GM23338 (cell line): ENCODE data around the gene GFRA1. TPM values are rescaled to one million over a fixed set of nuclear protein-coding genes. Genes with fewer than 3 reads are reported as not detected.

Experiments
- ATAC-seq: fragments of 200-7000 bp; cut with Tn5 transposase; 3 replicates; pipeline ENCODE4 v1.9.1; 2020
- DNase-seq: peaks from one replicate; pipeline ENCODE4 v3.0.0-alpha.2; 2015; ENCODE audit warnings: low spot score
- H2AFZ ChIP-seq: fragments of 200-600 bp; sonication (generic); 2 replicates; pipeline ENCODE4 v1.8.0; 2016; ENCODE audit warnings: antibody characterized with exemption, mild to moderate bottlenecking, moderate library complexity
- H3F3A ChIP-seq: fragments of 200-600 bp; sonication (generic); replicated peaks from 2 replicates; pipeline ENCODE4 v1.8.0; 2017; ENCODE audit warnings: antibody characterized with exemption, mixed run types, low read depth
- H3K27ac ChIP-seq: fragments of 200-600 bp; sonication (generic); 2 replicates; pipeline ENCODE4 v1.6.1; 2016; ENCODE audit warnings: low read depth
- H3K27me3 ChIP-seq: fragments of 200-600 bp; sonication (generic); 2 replicates; pipeline ENCODE4 v1.8.0; 2016; ENCODE audit warnings: mild to moderate bottlenecking, mixed run types, moderate library complexity; ENCODE audit not compliant: insufficient read depth
- H3K36me3 ChIP-seq: fragments of 200-600 bp; sonication (generic); 2 replicates; pipeline ENCODE4 v1.8.0; 2016; ENCODE audit warnings: mild to moderate bottlenecking; ENCODE audit not compliant: insufficient read depth
- H3K4me1 ChIP-seq: fragments of 200-600 bp; sonication (generic); 2 replicates; pipeline ENCODE4 v1.8.0; 2016; ENCODE audit warnings: mild to moderate bottlenecking, moderate library complexity; ENCODE audit not compliant: insufficient read depth
- H3K4me2 ChIP-seq: fragments of 200-600 bp; sonication (generic); 2 replicates; pipeline ENCODE4 v1.7.1; 2017; ENCODE audit warnings: mixed run types
- H3K4me3 ChIP-seq: fragments of 200-600 bp; sonication (generic); 2 replicates; pipeline ENCODE4 v1.6.1; 2016; ENCODE audit warnings: mixed run types
- H3K79me2 ChIP-seq: fragments of 200-600 bp; sonication (generic); replicated peaks from 2 replicates; pipeline ENCODE4 v1.8.0; 2017; ENCODE audit warnings: mild to moderate bottlenecking; ENCODE audit not compliant: insufficient read depth
- H3K9me2 ChIP-seq: fragments of 200-600 bp; sonication (generic); 2 replicates; pipeline ENCODE4 v1.8.0; 2017; ENCODE audit not compliant: insufficient read depth
- H4K20me1 ChIP-seq: fragments of 200-600 bp; sonication (generic); replicated peaks from 2 replicates; pipeline ENCODE4 v1.8.0; 2017; ENCODE audit warnings: mild to moderate bottlenecking; ENCODE audit not compliant: insufficient read depth
- H3K27ac Mint-ChIP-seq: 2 replicates; pipeline ENCODE4 v1.8.0; 2020; ENCODE audit warnings: inconsistent platforms, mild to moderate bottlenecking, moderate library complexity, mixed read lengths
- H3K27me3 Mint-ChIP-seq: 3 replicates; pipeline ENCODE4 v1.8.0; 2022; ENCODE audit warnings: low read depth, mild to moderate bottlenecking, moderate library complexity, mixed read lengths, inconsistent platforms; ENCODE audit not compliant: insufficient read depth, poor library complexity
- H3K36me3 Mint-ChIP-seq: 3 replicates; pipeline ENCODE4 v1.8.0; 2021; ENCODE audit warnings: low read depth, mild to moderate bottlenecking, inconsistent platforms, moderate library complexity, mixed read lengths
- H3K4me1 Mint-ChIP-seq: 3 replicates; pipeline ENCODE4 v1.8.0; 2020; ENCODE audit warnings: mild to moderate bottlenecking, inconsistent platforms, mixed read lengths
- H3K4me3 Mint-ChIP-seq: 3 replicates; pipeline ENCODE4 v1.8.0; 2021; ENCODE audit warnings: moderate library complexity, mild to moderate bottlenecking, inconsistent platforms, mixed read lengths
- H3K9me3 Mint-ChIP-seq: 3 replicates; pipeline ENCODE4 v1.8.0; 2020; ENCODE audit warnings: moderate library complexity, mild to moderate bottlenecking, inconsistent platforms, mixed read lengths
- CREB1 ChIP-seq: fragments of 250-450 bp; sonication (Bioruptor Pico); IDR thresholded peaks from 2 replicates; pipeline ENCODE4 v1.5.0; 2020; ENCODE audit warnings: low read depth, mild to moderate bottlenecking, moderate library complexity
- EZH2 ChIP-seq: fragments of 200-600 bp; sonication (generic); IDR thresholded peaks from one replicate; pipeline ENCODE4 v1.8.0; 2017; ENCODE audit warnings: antibody characterized with exemption, mild to moderate bottlenecking, low read depth; ENCODE audit not compliant: unreplicated experiment
- EZH2phosphoT487 ChIP-seq: fragments of 200-600 bp; sonication (generic); IDR thresholded peaks from one replicate; pipeline ENCODE4 v1.8.1; 2018; ENCODE audit warnings: antibody characterized with exemption; ENCODE audit not compliant: unreplicated experiment
- JUNB ChIP-seq: IDR thresholded peaks from one replicate; pipeline ENCODE4 v1.6.1; 2016; ENCODE audit warnings: antibody characterized with exemption; ENCODE audit not compliant: unreplicated experiment
- NANOG ChIP-seq: IDR thresholded peaks from 2 replicates; pipeline ENCODE4 v1.6.1; 2016; ENCODE audit warnings: antibody characterized with exemption, borderline replicate concordance
- POLR2AphosphoS5 ChIP-seq: IDR thresholded peaks from 2 replicates; pipeline ENCODE4 v1.6.1; 2016; ENCODE audit warnings: antibody characterized with exemption, low read depth
- STAT1 ChIP-seq: IDR thresholded peaks from one replicate; pipeline ENCODE4 v1.6.1; 2016; ENCODE audit warnings: antibody characterized with exemption; ENCODE audit not compliant: unreplicated experiment
- ZNF114 ChIP-seq: fragments of 250-450 bp; sonication (Bioruptor Pico); IDR thresholded peaks from 2 replicates; pipeline ENCODE4 v1.5.0; 2020; ENCODE audit warnings: mild to moderate bottlenecking, moderate library complexity
- ZNF331 ChIP-seq: fragments of 250-450 bp; sonication (Bioruptor Pico); IDR thresholded peaks from 2 replicates; pipeline ENCODE4 v1.5.0; 2020; ENCODE audit warnings: low read depth, mild to moderate bottlenecking, moderate library complexity
- polyA plus RNA-seq: library from polyadenylated mRNA; unstranded; fragments of >200 nt; fragmentation: Nextera tagmentation; extraction: Ambion mirVana; gene quantifications from 2 replicates; pipeline ENCODE4 v1.2.1, GENCODE V29; 2016
- total RNA-seq: library from RNA; depleted of rRNA; stranded (reverse); fragments of >200 nt; shearing (Covaris generic); gene quantifications from 2 replicates; pipeline ENCODE4 v1.2.3, GENCODE V29; 2014
- TF ChIP-seq, protein P1 (sequence below): fragments of 250-450 bp; sonication (Bioruptor Pico); IDR thresholded peaks from 2 replicates; pipeline ENCODE4 v1.5.0; 2020; ENCODE audit warnings: mild to moderate bottlenecking, moderate library complexity
- TF ChIP-seq, protein P2 (sequence below), 2 experiments: fragments of 200-600 bp in 1 of 2; sonication (generic) in 1 of 2; conservative IDR thresholded peaks; 2 replicates each; pipeline versions ENCODE4 v1.5.1 to v1.6.1; 2016 to 2017; ENCODE audit warnings: antibody characterized with exemption in 2 of 2, low read depth in 2 of 2, mild to moderate bottlenecking in 2 of 2, moderate library complexity in 1 of 2
- TF ChIP-seq, protein P3 (sequence below): IDR thresholded peaks from 2 replicates; pipeline ENCODE4 v1.6.1; 2016; ENCODE audit warnings: antibody characterized with exemption
- TF ChIP-seq, protein P4 (sequence below): IDR thresholded peaks from one replicate; pipeline ENCODE4 v1.6.1; 2018; ENCODE audit warnings: antibody characterized with exemption; ENCODE audit not compliant: unreplicated experiment

Gene GFRA1
- total and polyA plus RNA-seq, 2 experiments from 2014 or later, result 1.4 to 2.8 TPM

DNA sequence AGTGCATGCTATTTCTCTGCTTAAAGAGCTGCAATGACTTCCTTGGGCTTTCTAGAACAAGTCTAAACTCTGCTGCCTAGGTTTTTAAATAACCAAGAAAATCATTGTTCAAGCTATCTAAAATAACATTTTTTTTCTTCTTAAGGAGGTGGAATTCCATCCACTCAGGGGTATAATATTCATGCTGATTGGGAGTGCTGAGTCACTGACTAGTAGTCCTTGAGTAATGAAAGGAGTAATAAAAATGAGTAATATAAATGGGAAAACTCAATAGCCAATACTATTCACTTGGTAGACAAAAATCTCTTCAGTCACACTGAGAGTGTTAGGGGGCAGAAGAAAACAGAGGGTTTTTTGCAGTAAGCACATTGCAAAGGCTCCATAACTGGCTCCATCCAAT is 72.0 kb downstream of the GFRA1 start:
- H3K36me3 Mint-ChIP-seq, result no peaks in the 10 kb centered on the region

More for the DNA sequence above, 72.0 kb downstream of the GFRA1 start:
- DNase-seq (no peak), ATAC-seq (no peak)
- Histone ChIP-seq H3K27ac (no peak overlapping the region), H3K4me3 (no peak overlapping the region), H3F3A (no peaks in the 10 kb centered on the region), H4K20me1 (no peaks in the 10 kb centered on the region), H3K27me3 (no peaks in the 10 kb centered on the region), H3K4me1 (no peaks in the 10 kb centered on the region), H3K36me3 (no peaks in the 10 kb centered on the region), H3K4me2 (no peak overlapping the region), H3K9me2 (0 out of 2 replicates have a peak, but pooled peaks cover 3% of the 10 kb centered on the region), H3K79me2 (no peaks in the 10 kb centered on the region), H2AFZ (no peak overlapping the region)
- H3K4me1 Mint-ChIP-seq, result no peaks in the 10 kb centered on the region
- no peak overlapping the region for H3K27ac Mint-ChIP-seq
- H3K27me3 Mint-ChIP-seq, result no peaks in the 10 kb centered on the region
- no peaks in the 10 kb centered on the region for H3K9me3 Mint-ChIP-seq
- no peak for TF ChIP-seq JUNB
- TF ChIP-seq CREB1, result no peak
- no peak for TF ChIP-seq POLR2AphosphoS5
- TF ChIP-seq, protein P1, sequence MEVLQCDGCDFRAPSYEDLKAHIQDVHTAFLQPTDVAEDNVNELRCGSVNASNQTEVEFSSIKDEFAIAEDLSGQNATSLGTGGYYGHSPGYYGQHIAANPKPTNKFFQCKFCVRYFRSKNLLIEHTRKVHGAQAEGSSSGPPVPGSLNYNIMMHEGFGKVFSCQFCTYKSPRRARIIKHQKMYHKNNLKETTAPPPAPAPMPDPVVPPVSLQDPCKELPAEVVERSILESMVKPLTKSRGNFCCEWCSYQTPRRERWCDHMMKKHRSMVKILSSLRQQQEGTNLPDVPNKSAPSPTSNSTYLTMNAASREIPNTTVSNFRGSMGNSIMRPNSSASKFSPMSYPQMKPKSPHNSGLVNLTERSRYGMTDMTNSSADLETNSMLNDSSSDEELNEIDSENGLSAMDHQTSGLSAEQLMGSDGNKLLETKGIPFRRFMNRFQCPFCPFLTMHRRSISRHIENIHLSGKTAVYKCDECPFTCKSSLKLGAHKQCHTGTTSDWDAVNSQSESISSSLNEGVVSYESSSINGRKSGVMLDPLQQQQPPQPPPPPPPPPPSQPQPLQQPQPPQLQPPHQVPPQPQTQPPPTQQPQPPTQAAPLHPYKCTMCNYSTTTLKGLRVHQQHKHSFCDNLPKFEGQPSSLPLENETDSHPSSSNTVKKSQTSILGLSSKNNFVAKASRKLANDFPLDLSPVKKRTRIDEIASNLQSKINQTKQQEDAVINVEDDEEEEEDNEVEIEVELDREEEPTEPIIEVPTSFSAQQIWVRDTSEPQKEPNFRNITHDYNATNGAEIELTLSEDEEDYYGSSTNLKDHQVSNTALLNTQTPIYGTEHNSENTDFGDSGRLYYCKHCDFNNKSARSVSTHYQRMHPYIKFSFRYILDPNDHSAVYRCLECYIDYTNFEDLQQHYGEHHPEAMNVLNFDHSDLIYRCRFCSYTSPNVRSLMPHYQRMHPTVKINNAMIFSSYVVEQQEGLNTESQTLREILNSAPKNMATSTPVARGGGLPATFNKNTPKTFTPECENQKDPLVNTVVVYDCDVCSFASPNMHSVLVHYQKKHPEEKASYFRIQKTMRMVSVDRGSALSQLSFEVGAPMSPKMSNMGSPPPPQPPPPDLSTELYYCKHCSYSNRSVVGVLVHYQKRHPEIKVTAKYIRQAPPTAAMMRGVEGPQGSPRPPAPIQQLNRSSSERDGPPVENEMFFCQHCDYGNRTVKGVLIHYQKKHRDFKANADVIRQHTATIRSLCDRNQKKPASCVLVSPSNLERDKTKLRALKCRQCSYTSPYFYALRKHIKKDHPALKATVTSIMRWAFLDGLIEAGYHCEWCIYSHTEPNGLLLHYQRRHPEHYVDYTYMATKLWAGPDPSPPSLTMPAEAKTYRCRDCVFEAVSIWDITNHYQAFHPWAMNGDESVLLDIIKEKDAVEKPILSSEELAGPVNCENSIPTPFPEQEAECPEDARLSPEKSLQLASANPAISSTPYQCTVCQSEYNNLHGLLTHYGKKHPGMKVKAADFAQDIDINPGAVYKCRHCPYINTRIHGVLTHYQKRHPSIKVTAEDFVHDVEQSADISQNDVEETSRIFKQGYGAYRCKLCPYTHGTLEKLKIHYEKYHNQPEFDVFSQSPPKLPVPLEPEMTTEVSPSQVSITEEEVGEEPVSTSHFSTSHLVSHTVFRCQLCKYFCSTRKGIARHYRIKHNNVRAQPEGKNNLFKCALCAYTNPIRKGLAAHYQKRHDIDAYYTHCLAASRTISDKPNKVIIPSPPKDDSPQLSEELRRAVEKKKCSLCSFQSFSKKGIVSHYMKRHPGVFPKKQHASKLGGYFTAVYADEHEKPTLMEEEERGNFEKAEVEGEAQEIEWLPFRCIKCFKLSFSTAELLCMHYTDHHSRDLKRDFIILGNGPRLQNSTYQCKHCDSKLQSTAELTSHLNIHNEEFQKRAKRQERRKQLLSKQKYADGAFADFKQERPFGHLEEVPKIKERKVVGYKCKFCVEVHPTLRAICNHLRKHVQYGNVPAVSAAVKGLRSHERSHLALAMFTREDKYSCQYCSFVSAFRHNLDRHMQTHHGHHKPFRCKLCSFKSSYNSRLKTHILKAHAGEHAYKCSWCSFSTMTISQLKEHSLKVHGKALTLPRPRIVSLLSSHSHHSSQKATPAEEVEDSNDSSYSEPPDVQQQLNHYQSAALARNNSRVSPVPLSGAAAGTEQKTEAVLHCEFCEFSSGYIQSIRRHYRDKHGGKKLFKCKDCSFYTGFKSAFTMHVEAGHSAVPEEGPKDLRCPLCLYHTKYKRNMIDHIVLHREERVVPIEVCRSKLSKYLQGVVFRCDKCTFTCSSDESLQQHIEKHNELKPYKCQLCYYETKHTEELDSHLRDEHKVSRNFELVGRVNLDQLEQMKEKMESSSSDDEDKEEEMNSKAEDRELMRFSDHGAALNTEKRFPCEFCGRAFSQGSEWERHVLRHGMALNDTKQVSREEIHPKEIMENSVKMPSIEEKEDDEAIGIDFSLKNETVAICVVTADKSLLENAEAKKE (CRISPR knock-in tag), result no peak
- TF ChIP-seq ZNF331 (CRISPR knock-in tag), result no peak
- TF ChIP-seq, protein P2, sequence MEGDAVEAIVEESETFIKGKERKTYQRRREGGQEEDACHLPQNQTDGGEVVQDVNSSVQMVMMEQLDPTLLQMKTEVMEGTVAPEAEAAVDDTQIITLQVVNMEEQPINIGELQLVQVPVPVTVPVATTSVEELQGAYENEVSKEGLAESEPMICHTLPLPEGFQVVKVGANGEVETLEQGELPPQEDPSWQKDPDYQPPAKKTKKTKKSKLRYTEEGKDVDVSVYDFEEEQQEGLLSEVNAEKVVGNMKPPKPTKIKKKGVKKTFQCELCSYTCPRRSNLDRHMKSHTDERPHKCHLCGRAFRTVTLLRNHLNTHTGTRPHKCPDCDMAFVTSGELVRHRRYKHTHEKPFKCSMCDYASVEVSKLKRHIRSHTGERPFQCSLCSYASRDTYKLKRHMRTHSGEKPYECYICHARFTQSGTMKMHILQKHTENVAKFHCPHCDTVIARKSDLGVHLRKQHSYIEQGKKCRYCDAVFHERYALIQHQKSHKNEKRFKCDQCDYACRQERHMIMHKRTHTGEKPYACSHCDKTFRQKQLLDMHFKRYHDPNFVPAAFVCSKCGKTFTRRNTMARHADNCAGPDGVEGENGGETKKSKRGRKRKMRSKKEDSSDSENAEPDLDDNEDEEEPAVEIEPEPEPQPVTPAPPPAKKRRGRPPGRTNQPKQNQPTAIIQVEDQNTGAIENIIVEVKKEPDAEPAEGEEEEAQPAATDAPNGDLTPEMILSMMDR (conservative IDR thresholded peaks at IDR 0.05; ENCODE audit: low read depth in 2 of 2), result no peak
- no peak for TF ChIP-seq NANOG
- TF ChIP-seq EZH2phosphoT487, result no peak
- TF ChIP-seq, protein P3, sequence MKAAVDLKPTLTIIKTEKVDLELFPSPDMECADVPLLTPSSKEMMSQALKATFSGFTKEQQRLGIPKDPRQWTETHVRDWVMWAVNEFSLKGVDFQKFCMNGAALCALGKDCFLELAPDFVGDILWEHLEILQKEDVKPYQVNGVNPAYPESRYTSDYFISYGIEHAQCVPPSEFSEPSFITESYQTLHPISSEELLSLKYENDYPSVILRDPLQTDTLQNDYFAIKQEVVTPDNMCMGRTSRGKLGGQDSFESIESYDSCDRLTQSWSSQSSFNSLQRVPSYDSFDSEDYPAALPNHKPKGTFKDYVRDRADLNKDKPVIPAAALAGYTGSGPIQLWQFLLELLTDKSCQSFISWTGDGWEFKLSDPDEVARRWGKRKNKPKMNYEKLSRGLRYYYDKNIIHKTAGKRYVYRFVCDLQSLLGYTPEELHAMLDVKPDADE, result no peak
- TF ChIP-seq EZH2, result no peak
- TF ChIP-seq, protein P4, sequence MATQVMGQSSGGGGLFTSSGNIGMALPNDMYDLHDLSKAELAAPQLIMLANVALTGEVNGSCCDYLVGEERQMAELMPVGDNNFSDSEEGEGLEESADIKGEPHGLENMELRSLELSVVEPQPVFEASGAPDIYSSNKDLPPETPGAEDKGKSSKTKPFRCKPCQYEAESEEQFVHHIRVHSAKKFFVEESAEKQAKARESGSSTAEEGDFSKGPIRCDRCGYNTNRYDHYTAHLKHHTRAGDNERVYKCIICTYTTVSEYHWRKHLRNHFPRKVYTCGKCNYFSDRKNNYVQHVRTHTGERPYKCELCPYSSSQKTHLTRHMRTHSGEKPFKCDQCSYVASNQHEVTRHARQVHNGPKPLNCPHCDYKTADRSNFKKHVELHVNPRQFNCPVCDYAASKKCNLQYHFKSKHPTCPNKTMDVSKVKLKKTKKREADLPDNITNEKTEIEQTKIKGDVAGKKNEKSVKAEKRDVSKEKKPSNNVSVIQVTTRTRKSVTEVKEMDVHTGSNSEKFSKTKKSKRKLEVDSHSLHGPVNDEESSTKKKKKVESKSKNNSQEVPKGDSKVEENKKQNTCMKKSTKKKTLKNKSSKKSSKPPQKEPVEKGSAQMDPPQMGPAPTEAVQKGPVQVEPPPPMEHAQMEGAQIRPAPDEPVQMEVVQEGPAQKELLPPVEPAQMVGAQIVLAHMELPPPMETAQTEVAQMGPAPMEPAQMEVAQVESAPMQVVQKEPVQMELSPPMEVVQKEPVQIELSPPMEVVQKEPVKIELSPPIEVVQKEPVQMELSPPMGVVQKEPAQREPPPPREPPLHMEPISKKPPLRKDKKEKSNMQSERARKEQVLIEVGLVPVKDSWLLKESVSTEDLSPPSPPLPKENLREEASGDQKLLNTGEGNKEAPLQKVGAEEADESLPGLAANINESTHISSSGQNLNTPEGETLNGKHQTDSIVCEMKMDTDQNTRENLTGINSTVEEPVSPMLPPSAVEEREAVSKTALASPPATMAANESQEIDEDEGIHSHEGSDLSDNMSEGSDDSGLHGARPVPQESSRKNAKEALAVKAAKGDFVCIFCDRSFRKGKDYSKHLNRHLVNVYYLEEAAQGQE, result no peak
- TF ChIP-seq ZNF114 (CRISPR knock-in tag), result no peak
- TF ChIP-seq STAT1, result no peak
- no peak overlapping the region for H3K4me3 Mint-ChIP-seq
